T-helper 22 cell (primary cell): Measurements from ENCODE around the gene ITGA11.
"Not testable (repeated sequence)": the region's sequence is repeated elsewhere in the genome, so short reads cannot be mapped to it uniquely, and the experiment has no call there.

Experiments
- DNase-seq: peaks from one replicate; pipeline ENCODE4 v3.0.0-alpha.2; 2020; ENCODE audit warnings: low read depth

Gene ITGA11

DNA sequence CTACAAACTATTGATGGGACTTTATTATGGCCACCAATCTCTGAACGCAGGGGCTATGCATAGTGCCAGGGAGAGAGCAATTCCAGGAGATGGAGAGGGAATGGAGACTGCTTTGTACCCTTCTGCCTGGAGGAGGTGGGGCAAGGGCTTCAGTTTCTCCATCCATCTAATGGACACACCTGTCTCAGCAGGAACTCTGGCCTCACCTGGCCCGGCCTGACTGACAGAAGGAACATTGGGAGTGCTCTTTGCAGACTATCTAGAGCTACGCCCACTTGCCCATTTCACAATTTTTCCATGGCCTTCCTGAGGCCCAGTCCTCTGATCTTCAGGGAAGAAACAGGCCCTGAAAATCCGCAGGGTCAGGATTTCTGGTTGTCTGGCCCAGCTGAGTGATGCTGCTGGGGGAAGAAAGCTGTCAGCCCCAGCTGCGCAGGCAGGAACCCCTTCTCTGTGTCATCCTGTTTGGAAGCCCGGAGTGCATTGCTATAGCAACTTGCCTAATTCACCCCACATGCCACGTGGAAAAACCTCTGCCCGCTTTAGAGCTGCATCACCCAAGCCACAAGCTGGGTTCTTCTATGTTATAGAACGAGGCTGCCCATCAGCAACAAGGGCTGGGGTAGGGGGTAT is 6.4 kb downstream of the ITGA11 start:
- no peak for DNase-seq

DNA sequence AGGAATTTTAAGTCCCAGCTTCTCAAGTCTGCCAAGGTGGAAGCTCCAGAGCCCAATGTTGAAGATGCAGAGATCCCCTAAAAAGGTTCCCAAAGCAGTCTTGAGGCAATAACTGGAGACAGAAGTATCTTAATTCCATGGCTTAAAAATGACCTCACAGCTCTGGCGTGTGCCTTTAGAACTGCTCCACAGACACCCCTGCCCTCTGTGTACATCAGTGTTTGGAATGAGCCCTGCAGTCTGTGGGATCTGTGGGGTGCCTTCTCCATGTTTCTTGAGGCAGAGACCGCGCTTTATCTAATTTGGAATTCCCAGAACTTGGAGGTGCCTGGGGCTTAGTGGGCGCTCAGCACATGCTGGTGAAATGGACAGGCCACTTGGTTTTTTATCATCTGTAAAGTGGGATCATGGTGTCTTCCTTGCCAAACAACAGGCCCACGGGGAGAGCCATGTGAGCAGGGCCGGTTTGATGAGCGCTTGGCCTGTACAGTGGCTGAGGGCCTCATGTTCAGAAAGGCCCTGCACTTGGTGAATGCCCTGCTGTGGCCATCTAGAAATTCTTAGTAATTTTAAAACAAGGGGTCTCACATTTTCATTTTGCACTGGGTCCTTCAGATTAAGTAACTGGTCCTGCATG is 7.1 kb downstream of the ITGA11 start:
- DNase-seq, result no peak

DNA sequence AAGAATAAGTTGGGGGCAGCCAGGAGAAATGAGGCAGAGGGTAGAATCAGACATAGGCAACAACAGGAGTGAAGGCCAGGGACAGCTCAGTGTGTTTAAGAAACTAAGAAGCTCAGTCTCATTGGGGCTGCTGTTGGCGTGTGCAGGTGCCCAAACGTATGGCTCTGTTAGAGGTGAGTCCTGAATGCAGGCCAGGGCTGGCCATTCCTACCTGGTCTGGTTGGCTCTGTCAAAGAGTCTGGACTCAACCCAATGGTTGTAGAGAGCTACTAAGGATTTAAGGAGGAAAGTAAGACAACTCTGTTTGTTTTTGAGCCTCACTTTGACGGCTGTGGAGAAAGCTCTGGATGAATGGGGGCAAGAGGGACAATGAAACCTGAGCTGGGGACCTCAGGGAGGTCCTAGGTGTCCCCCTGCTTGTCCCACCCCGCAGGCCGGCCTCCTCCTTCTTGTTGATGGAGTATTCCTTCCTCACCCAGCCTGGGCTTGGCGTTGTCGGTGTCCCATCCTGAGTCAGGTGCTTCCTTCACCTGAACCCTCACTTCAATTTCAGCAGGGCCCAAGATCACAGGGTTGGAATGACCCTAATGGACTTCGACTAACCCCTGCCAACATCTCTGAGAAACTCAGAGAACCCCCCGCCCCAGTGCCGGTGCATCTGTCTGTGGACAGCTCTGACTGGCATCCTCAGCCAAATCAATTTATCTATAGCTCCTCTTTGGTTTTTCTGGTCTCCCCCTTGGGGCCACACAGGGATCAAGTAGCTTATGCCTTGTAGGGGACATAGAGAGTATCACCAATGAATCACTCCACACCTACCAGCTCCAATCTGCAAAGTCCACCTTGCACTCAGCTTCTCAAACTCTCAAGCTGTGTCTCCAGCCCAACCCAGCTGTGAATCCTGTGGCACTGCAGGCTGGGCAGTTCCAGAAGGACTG is 8.3 kb downstream of the ITGA11 start:
- DNase-seq, result no peak

DNA sequence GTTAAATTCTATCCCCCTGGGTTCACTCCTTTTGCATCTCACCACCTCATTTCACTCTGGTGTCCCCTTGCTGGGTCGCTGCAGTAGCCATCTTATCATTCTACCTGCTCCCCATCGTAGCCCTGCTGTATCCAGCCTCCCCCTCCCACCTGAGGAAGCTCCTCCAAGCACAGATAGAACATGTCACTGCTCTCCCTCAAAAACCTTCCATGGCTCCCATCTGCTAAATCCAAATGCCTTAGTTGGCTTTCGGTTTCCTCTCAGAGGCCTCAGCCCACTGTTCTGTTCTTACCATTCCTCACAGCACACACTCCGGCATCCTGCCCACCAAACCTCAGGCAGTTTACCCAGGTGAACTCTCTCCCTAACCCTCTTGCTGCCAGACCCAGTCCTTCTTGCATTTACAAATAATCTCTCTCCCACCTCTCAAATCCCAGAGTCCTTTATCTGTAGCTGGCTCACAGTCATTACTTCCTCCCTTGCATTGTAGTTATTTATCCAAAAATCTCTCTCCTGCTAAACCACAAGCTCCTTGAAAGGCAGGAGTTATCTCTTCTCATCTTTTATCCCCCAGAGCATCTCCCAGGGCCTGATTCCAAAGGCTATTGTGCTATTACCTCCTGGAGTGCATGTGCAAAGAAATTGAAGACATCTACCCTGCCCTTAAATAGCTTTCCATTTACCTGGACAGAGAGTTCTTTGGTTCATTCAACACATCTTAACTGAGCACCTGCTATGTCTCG is 9.4 kb downstream of the ITGA11 start:
- not testable (repeated sequence) for DNase-seq

DNA sequence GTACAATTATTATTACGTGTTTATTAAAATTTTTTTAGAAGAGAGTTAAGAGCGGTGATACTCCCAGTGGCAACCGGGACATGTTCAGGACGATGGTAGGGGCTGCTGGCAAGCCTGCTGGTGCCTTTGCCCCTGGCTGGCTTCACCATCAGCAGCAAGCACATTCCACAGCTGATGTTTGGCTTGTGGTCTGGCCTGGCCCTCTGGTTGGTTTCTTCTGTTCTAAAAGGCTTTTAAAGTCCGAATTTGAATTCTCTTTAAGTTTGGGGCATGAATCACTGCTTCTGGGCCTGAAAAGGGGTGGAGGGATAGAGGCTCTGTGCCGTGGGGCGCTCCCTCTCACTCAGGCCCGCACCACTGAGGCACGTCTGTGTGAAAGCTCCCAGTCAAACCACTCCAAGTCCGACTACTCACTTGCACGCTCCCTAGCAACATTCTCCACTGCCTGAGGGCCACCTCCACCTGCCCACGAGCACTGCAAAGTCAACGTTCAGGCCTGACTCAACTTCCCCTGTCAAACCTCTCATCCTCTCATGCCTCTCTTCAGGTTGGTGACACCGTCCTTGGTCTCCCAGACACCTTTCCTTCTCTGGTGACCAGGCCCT is 10.1 kb downstream of the ITGA11 start:
- DNase-seq, result no peak

DNA sequence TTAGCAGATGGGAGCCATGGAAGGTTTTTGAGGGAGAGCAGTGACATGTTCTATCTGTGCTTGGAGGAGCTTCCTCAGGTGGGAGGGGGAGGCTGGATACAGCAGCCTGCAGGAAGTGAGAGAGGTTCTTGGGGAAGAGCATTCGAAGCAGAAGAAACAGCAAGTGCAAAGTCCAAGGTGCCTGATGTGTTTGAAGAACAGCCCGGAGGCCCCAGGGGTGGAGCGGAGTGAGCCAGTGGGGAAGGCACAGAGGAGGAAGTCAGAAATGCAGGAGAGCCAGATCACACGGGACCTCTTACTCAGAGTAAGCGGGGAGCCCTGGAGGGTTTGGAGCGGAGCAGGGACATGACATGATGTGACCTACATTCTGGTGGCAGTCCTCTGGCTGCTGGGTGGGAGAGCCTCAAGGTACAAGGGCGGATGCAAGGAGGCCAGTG is 10.8 kb downstream of the ITGA11 start:
- no peak for DNase-seq

DNA sequence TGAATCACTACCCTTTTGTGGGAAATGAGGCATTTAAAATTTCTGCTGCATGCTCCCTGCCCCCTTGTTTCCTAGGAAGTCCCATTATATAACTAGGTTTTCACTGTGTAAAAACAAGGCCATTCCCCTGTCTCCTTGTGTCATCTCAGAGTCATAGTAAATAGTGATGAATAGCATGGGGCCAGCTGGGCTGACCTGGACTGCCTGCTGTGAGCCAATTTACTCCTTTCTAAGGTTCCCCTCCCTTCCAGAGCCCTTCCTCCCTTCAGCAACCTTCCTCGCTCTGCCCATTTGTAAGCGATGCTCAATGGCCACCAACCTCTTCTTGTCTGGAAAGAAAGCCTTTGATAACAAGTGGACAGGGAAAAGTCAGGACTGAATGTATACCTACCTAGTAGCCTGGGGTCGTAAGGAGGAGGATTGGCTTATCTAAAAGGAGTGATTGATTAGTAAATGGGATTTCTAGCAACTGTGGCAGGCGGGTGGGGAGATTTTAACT is 11.7 kb downstream of the ITGA11 start:
- DNase-seq, result no peak

DNA sequence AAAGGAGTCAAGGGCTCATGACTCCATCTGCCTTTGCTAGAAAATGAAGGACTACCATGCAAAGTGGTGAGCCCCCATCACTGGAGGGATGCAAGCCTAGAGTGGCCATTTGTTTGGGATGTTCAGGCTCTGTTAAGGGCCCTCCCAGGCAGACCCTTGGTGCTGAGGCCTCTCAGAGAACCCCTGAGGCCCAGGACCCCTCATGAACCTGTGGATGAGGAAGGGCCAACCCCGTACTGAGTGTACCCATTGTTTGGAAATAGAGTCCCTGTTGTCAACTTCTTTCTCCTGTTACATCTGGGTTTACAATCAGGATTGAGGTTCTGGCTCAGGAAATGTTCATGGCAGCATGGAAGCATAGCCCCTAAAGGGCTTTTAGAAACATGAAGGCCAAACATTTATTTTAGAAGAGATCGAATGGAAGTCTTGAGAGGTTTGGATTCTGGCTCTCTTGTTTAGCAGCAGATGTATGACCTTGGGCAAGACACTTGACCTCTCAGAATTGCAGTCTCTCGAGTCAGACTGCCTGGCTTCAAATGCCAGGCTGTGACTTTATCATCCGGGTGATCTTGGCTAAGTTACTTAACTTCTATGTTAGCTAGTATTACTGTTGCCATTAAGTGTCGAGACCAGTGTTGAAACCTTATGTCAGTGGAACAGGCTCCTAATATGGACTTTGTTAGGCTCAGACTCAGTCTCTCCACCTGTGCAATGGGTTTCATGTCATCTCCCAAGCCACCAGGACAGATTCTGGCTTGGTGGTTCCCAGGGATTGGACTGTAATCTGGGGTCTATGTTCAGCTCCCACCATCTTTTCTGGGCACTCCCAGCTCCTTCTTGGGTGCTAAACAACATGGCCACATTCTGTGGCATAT is 12.4 kb downstream of the ITGA11 start:
- no peak for DNase-seq

DNA sequence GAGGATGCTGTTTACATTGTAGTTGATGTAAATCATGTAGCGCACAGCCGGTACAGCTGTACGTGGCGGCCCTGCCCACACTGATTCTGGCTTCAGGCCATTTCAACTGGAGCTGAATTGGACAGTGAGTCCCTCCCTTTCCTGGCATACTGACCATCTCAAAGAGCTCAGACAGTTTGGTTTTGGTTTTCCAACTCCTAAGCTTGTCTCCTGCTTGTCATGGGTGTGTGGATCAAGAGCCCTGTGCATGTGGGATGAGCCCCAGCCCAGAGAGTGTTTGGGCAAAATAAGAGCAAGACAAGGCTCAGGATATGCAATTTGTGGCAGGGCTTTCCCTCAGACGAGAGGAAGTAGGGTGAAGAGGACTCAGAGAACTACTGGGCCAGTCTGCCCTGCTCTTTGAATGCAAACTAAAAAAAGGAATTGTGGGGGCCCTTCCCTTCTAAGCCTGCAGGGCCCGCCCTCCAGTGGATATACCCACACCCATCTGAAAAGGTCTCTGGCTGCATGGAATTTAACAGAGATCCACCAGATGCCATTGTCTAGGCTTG is 13.3 kb downstream of the ITGA11 start:
- DNase-seq, result no peak

DNA sequence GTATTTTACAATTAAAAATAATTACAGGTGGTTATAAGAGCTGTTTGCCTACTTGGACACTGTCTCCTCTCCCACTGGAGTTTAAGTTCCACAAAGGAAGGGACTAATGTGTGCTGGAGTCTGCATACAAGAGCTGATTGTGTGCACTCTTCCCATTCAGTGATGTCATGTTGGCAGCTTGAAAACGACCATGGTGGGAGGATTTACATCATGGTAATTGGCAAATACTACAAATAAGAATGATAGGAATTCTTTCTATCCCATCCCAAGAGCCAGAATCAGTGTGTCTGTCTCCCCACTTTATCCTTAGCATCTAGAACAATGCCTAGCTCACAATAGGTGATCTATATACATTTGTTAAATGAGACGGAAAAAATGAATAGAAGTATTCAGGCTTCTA is 14.1 kb downstream of the ITGA11 start:
- no peak for DNase-seq

DNA sequence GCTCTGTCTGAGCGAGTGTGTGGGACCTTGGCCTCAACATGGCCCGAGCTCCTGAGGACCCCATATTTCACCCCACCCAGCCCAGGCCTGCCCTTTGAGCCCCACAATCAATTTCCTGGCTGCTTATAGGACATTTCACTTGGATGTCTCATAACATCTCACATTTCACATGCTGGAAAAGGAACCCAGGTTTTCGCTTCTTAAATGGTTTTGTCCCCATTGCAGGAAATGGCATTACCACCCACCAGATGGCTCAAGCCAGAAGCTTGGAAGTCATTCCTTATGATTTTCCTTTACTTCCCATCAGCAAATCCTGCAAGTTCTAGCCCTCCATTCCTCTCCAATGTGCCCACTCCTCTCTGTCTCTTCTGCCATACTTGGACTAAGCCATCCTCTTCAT is 14.9 kb downstream of the ITGA11 start:
- no peak for DNase-seq

DNA sequence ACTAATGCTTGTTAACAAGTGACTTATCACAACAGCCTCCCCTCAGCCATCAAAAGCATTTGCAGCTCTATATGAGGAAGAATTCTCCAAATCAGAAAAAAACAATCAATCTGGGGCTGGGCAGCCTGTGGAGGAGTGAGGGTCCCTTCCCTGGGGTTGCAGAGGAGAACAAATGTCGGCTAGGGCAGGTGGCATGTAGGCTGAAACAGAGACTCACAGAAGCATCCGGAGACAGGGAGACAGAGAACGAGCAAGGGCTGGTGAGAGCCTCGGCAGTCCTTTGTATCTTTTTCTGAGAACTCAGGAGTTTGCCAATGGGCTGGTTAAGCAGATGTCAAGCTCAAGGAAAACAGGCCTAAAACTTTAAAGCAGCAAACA is 15.8 kb downstream of the ITGA11 start:
- no peak for DNase-seq

DNA sequence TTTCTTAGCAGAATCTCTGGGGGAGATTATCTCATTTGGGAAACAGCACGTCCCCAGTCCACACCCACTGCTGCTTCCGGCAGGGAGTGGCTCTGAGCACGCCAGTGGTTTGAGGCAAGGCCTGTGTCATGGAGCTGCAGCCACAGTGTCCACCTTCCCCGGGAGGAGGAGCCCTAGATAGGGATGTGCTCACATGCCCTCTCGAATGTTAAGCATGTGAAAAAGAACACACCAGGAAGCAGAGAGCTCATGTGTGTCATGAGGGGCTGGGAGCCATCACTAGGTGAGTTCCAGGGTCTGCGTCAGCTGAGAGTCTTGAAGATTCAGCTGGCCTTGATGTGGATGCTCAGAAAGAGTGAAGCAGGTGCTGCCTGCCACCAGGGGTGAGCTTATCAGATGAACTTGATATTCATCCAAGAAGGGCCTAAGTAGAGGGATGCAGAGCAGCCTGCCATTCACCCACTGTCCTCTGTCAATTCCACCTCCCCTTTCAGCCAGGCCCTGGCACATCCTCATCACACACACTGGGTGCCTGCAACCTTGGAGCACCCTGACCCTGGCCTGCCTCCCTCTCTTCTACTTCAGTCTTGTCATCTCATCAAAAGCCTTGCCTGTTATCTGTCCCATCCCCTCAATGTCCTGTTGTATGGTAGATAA is 16.3 kb downstream of the ITGA11 start:
- no peak for DNase-seq

DNA sequence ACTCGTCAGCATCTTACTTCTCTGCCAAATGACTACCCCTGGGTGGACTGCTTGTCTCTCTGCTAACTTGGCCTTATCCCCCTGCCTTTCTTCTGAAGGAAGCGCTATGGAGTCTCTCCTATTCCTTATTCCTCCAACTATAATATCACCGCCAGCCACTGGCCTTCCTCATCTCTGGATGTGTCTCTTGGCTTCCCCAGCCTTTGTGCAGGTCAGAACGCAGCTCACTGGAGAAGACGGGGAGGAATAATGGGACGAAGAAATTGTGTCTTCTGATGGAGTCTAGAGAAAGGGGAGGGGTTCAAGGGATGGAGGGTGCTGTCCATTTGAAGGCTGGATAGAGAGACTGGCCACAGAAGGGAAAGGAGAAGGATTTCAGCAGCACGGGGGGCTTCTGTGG is 16.9 kb downstream of the ITGA11 start:
- no peak for DNase-seq

DNA sequence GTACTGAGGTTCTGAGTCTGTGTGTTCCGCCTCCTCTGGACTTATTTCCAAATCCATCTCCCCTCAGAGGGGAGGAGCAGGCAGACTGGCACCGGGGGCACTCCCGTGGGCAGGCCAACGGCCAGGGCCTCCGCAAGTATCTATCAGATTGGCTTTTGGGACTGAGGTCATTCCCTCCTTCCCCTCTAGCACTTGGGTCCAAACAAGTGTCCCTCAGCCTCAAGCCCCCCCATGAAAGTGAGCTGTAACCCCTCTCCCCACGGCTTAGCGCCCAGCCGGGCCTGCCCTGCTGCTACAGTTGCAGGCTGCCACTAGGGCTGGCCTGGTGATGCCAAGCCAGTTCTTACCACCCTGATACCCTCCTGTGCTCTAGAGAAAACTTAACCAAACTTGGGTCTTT is 17.4 kb downstream of the ITGA11 start:
- no peak for DNase-seq

DNA sequence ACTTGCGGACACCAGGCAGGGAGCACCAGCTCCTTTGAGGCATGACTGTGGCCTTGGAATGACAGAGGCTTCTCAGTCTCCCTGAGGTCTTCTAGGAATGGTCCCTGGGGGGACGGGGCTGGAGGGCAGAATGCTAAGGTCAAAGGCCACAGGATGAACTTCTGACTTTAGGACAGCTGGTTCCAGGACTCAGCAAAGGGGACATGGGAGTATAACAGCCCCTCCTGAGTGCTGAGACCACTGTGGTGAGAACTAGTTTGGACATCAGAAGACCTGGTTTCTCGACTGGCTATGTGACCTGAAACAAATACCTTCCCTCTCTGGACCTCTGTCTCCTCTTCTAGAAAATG is 17.8 kb downstream of the ITGA11 start:
- DNase-seq, result no peak

DNA sequence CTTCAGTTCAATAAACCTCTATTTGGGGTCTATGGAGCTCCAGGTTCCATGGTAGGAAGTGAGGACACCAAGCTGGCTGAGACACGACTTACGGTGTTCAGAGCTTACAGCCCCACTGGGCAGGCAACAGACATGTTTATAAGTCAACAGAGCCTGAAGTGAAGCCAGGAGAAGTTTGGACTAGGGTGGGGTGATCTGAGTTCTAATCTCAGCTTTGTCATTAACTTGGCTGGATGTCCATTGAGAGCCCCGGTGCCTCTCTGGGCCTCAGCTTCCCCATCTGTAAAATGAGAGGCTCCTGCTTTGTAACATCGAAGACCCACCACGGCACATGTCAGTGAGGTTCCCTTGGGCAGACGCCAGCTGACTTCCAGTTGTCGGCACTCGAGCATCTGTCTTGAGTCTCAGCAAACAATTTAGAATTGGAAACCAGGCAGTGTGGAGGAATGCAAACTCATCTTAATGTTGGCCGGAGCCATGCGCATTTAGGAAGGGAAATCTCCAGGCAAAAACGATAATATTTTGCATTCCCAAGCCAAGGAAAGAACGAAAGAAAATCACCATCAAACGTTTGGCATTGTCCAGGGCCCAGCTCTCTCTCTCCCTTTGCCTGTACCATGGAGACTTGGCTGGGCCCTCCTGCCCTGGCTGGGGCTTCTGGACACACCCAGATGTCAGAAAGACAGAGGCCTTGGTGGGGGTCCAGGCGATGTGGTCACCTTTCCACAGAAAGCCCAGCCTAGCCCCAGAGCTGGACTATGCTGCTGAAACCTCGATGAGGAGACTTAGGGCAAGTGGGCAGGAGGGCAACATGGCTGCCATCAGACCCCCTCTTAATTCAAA is 18.4 kb downstream of the ITGA11 start:
- DNase-seq, result no peak

DNA sequence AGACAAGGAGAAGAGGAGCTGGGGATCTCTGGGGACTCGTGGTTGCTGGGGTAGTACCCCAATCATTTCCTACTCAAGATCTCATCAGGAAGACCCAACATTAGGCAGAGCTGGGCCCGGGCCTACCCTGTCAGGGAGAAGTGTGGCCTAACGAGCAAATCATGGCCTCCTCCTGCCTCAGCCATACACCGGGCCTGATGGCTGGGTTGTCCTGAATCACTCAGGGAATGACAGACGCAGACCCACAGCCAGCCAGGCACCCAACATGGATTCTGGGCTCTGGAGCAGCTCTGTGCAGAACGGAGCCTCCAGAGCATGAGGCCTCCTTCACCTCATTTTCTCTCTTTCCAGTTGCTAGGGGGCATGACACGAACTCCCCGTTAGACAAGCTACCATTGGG is 19.7 kb downstream of the ITGA11 start:
- no peak for DNase-seq

DNA sequence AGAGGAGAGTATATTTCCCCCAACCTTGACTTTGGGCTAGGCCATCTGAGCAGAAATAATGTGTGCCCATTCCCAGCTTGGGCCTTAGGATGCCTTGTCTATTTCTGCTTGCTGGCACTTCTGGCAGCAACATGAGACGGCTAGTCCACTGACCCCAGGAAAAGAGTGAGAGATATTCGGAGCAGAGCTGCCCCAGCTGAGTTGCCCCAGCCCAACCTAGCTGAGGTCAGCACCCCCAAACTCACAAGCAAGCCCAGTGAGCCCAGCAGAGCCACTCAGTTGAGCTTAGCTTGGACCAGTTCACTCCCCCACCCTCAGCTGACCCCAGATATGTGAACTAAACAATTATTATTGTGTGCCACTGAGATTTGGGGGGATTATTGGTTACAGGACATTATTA is 20.2 kb downstream of the ITGA11 start:
- DNase-seq, result no peak
